NT2/D1 (cell line): ENCODE measurements around the gene MIB1.

Experiments
- YY1 ChIP-seq: IDR thresholded peaks from 2 replicates; pipeline ENCODE4 v1.6.1; 2011; ENCODE audit not compliant: insufficient read length, insufficient read depth
- ZNF274 ChIP-seq: IDR thresholded peaks from 2 replicates; pipeline ENCODE4 v1.6.1; 2011; ENCODE audit warnings: mild to moderate bottlenecking, low read depth, low read length

DNA sequence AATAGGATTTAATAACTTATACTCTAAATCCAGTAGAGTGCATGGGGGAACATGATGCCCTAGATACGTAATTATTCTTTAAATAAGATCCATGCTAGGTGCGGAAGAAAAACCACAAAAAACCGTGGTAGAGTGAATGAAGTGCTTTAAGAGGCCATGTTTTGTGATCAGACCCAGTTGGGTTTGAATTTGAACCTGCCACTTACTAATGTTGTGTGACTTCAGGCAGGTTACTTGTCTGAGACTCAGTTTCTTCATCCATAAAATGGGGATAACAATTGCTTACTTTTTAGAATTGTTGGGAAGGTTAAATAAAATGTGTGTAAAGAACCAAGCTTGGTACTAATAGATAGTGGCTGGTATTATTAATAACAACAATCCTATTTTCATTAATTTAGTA, 17.2 kb downstream of the MIB1 start:
- no peak for TF ChIP-seq ZNF274
- no peak for TF ChIP-seq YY1
